ENCODE measurements around the gene EVX1.

EVX1 gene

GRCh38 chr7:27250557-27251070 is 8.0 kb downstream of the EVX1 start:
- no peak for DNase-seq (ENCODE audit: low read depth)

DNA sequence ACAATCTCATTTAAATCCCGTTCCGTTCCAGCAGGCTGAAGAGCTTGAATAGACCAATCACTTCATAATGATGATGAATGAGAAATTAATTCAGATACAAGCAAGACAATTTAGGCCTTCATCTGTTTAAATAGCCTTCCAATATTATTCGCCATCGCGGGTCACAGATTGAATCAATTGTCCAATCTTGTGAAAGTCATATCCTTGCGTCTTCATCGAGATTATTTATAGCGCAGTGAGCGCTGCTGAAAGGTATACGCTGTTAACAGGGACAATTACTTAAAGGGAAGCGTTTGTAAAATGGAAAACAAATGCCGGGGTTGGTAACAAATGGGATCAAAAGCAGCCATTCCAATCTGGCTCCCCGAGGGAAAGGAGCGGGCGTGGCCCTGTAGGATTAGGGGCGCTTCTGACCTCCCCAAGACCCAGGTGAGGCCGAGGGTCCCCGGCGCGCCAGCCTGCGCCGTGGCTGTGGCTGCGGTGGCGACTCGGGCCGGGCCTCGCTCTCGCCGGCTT is 8.6 kb downstream of the EVX1 start:
- no peak for DNase-seq (ENCODE audit: low read depth)

- DNase-seq (ENCODE audit: low read depth), result no peak
Observed at GRCh38 chr7:27251652-27252590, 9.3 kb downstream of the EVX1 start.

DNA sequence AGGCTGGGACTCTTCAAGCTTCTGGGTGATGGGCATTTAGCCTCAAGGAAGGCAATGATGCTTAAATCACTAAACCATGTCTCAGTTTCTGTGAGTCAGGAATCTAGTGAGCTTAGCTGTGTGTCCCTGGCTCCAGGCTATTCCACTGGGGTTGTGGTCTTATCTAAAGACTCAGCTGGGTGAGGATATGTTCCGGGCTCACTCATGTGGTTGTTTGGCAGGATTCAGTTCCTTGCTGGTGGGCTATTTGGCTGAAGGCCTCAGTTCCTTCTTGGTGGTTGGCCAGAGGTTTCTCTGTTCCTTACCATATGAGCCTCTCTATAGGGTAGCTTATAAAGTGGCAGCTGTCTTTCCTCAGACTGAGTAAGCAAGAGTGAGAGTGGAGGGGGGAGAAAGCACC is 12.0 kb downstream of the EVX1 start:
- DNase-seq (ENCODE audit: low read depth), result no peak

DNA sequence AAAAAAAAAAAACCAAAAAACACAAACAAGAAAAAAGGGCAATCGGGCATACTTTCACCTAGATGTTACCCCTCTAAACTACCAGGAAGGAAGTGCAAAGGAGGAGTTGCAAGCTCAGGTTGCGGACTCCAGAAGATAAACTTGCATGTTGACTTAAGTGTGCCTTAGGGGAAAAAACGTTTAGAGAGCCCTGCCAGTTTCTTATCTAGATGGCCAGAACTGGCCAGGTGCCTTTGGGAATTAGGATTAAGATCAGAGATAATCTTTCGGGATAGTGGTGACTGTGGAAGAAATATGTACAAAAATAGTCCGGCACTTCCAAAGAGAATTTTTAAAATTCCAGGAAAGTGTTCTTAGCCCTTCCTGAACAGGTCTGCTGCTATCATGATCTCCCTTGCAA is 17.6 kb downstream of the EVX1 start:
- no peak for DNase-seq (ENCODE audit: low read depth)

DNA sequence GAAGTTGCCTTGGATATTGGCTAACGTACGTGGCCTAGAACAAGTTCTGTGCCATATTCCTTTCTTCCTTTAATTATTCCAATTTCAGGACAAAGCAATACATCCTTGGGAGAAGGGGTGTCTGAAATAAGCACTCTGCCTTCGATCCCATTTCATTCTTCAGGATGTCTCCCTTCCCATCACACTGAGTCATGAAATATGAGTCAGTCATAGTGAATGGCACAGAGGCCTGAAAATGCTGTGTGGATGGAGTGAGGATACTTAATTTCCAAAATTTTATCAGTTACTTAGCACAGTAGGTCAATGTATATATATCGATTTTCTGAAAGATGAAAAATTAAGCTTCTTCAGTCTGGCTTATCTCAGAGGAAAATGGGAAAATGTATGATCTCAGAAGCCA is 19.5 kb downstream of the EVX1 start:
- no peak for DNase-seq (ENCODE audit: low read depth)

DNA sequence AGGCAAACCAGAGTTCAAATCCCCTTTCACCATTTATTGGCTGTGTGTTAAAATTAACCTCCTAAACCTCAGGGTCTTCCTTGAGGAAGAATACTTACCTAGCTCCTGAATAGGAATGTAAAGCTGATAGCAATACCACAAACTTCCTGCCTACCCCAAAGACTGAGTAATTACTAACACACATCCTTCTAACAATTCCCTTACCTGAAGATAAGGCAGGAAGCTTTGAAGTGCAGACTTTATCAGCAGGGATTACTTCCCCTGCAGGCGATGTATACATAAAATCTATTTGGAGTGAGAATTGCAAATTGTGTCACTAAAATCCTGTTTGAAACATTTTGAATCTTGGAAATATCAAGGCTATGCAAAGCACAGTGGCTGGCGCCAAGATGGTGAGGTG is 21.2 kb downstream of the EVX1 start:
- DNase-seq (ENCODE audit: low read depth), result no peak

DNA sequence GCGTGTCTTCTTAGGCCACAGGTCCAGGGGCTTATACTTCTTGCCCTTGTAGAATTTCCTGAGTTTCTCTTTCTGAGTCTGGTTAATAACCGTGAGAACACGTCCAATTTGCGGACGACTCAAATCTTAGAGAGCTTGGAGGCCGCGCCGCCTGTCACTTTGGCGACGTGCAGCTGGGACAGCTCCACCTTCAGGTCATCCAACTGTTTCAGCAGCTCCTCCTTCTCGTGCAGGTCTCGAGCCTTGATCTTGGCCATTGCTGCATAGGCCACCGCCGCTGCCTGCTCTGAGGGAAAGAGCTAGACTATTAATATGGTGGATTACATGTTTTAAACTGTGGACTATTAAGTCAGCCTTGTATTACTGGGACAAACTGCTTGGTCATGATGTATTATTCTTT is 26.9 kb downstream of the EVX1 start:
- DNase-seq (ENCODE audit: low read depth), result no peak

DNA sequence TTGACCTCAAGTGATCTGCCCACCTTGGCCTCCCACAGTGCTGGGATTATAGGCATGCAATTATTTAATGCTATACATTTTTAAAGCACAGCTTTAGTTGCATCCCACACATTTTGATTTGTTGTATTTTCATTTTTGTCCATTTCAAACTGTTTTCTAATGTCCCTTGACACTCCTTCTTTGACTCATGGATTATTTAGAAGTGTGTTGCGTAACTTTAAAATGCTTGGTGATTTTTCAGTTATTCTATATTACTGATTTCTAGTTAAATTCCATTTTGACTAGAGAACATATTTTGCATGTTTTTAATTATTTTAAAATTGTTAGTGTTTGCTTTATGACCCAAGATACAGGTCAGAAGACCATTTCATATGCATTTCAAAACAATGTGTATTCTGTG is 28.8 kb downstream of the EVX1 start:
- no peak for DNase-seq (ENCODE audit: low read depth)

DNA sequence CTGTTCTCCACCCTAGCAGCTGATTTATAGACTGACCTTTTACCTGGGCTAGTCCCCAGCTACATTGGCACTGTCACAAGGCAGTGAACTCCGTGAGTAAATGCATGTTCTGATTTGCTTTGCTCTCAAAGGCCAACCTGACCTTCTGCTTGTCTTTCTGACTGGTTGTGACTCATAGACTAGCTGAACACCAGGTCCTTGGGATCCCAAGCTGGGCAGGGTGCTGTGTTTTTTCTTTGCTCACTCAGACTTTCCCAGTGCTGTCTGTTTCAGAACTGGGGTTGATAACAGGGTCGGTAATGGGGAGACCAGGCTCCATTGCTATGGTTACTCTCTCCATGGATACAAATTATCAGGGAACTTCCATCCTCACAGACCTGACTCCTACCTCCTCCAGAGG is 35.0 kb downstream of the EVX1 start:
- no peak for DNase-seq (ENCODE audit: low read depth)

- DNase-seq (ENCODE audit: low read depth), result no peak
Observed at GRCh38 chr7:27283558-27283957, 41.0 kb downstream of the EVX1 start.

GRCh38 chr7:27295236-27295635 is 52.6 kb downstream of the EVX1 start:
- no peak for DNase-seq (ENCODE audit: low read depth)

- DNase-seq (ENCODE audit: low read depth), result no peak
Observed at GRCh38 chr7:27297356-27297755, 54.8 kb downstream of the EVX1 start.
